CD4-positive, CD25-positive, alpha-beta regulatory T cell (primary cell): ENCODE data around the gene RDH11. TPM values are rescaled to one million over a fixed set of nuclear protein-coding genes. Genes with fewer than 3 reads are reported as not detected.
A peak's percentile ranks its signal among the peaks of the same experiment; 100 is the strongest.

ENCODE experiments used
- ATAC-seq, 2 donors: fragments of 150-1000 bp; cut with Tn5 transposase; one replicate each; pipeline ENCODE4 v1.10.0; 2021; ENCODE audit warnings: low read depth in 2 of 2, moderate number of reproducible peaks in 2 of 2, moderate library complexity in 1 of 2
- DNase-seq, 3 donors: peaks; one replicate each; pipeline versions ENCODE4 v3.0.0 to v3.0.0-alpha.2; 2012 to 2022; ENCODE audit warnings: mixed read lengths in 1 of 3
- H3K27ac ChIP-seq: one replicate; pipeline ENCODE4 v1.7.0; 2013; ENCODE audit warnings: mild to moderate bottlenecking, low read length; ENCODE audit not compliant: insufficient read depth, poor library complexity, severe bottlenecking
- H3K27me3 ChIP-seq: one replicate; pipeline ENCODE4 v1.7.0; 2013; ENCODE audit warnings: low read length; ENCODE audit not compliant: control insufficient read depth, insufficient read depth
- H3K36me3 ChIP-seq: one replicate; pipeline ENCODE4 v1.7.0; 2013; ENCODE audit warnings: mild to moderate bottlenecking, low read length, moderate library complexity; ENCODE audit not compliant: control insufficient read depth, insufficient read depth
- H3K4me1 ChIP-seq: 2 replicates; pipeline ENCODE4 v1.7.0; 2013; ENCODE audit warnings: mild to moderate bottlenecking, low read length; ENCODE audit not compliant: insufficient read depth, control insufficient read depth, poor library complexity, severe bottlenecking
- H3K4me3 ChIP-seq: one replicate; pipeline ENCODE4 v1.7.0; 2013; ENCODE audit warnings: low read depth, mild to moderate bottlenecking, low read length, moderate library complexity
- H3K9me3 ChIP-seq, 2 experiments: 1 replicate in 1 of 2; 2 replicates in 1 of 2; pipeline ENCODE4 v1.7.0; 2013; ENCODE audit warnings: low read length in 2 of 2, mild to moderate bottlenecking in 1 of 2, moderate library complexity in 1 of 2; ENCODE audit not compliant: control insufficient read depth in 2 of 2
- H3K27ac Mint-ChIP-seq, 3 donors: one replicate each; pipeline ENCODE4 v1.8.0; 2020 to 2022; ENCODE audit warnings: mild to moderate bottlenecking in 3 of 3, mixed read lengths in 3 of 3, moderate library complexity in 2 of 3
- H3K27me3 Mint-ChIP-seq: one replicate; pipeline ENCODE4 v1.8.0; 2022; ENCODE audit warnings: mild to moderate bottlenecking, mixed read lengths
- H3K36me3 Mint-ChIP-seq: one replicate; pipeline ENCODE4 v1.8.0; 2020; ENCODE audit warnings: mixed read lengths
- H3K4me1 Mint-ChIP-seq, 4 donors: one replicate each; pipeline ENCODE4 v1.8.0; 2020 to 2022; ENCODE audit warnings: mixed read lengths in 4 of 4, mild to moderate bottlenecking in 1 of 4
- H3K4me3 Mint-ChIP-seq, 4 donors: one replicate each; pipeline ENCODE4 v1.8.0; 2020 to 2022; ENCODE audit warnings: mild to moderate bottlenecking in 4 of 4, mixed read lengths in 4 of 4, moderate library complexity in 3 of 4
- H3K9me3 Mint-ChIP-seq, 7 donors: one replicate each; pipeline ENCODE4 v1.8.0; 2020 to 2022; ENCODE audit warnings: mixed read lengths in 7 of 7, mild to moderate bottlenecking in 3 of 7, moderate library complexity in 2 of 7
- polyA plus RNA-seq, 4 donors: library from polyadenylated mRNA; unstranded; fragments of 300-500 nt; fragmentation: Illumina TruSeq; gene quantifications; one replicate each; pipeline ENCODE4 v1.2.3, GENCODE V29; 2021
- total RNA-seq: library from RNA; stranded (reverse); gene quantifications from one replicate; pipeline ENCODE4 v1.2.3, GENCODE V29; 2022

The RDH11 gene, protein sequence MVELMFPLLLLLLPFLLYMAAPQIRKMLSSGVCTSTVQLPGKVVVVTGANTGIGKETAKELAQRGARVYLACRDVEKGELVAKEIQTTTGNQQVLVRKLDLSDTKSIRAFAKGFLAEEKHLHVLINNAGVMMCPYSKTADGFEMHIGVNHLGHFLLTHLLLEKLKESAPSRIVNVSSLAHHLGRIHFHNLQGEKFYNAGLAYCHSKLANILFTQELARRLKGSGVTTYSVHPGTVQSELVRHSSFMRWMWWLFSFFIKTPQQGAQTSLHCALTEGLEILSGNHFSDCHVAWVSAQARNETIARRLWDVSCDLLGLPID
- total RNA-seq (26.7 TPM), polyA plus RNA-seq (10 to 100 TPM; 66.7 to 84.1 (median 77.6) TPM)

DNA sequence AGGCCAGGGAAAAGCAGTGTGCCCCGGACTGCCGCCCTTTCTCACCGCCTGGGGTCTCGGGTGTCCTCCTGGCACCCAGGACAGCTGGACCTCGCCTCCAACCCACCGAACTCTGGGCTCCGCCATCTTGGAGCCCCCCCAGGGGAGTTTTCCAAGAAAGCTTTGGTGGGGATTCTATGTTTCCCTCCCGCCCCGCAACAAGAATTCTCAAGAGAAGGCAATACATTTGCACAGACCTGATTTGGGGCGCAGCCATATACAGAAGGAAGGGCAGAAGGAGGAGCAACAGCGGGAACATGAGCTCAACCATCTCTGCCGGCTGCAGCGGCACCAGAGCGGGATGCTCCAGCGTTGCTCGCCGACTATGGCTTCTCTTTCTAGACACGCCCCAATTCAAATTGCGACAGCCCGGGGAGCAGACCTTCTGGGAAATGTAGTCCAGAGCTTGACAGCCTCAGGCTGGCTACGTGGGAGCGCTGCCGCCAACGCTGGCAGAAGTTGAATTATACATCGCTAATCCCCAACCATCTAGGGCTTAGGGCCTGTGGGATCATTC is at the start of gene RDH11:
Gene RDH11 (minus strand): TSS at position 371 of the 556 bp plus-strand sequence. CDS start 61 bp downstream, at position 310.
- Mint-ChIP-seq H3K27ac (peak within 1 kb of the TSS; percentile 45 to 90 (median 81)), H3K36me3 (peaks cover 21% of the 10 kb centered on the region), H3K27me3 (peaks cover 6% of the 10 kb centered on the region), H3K4me3 (peak within 1 kb of the TSS; percentile 86 to 93 (median 92)), H3K4me1 (peaks cover 4 to 30% (median 26%) of the 10 kb centered on the region in 4 donors), H3K9me3 (no peaks in the 10 kb centered on the region)
- H3K27ac ChIP-seq: peak within 1 kb of the TSS; percentile 78
- H3K36me3 ChIP-seq: peaks cover 19% of the 10 kb centered on the region
- no peaks in the 10 kb centered on the region for H3K27me3 ChIP-seq
- DNase-seq (peak; percentile 77 to 92 (median 84)), ATAC-seq (peak; percentile 96 to 97)
- H3K9me3 ChIP-seq: no peaks in the 10 kb centered on the region
- H3K4me1 ChIP-seq: peaks cover 11% of the 10 kb centered on the region
- H3K4me3 ChIP-seq: peak within 1 kb of the TSS; percentile 96

DNA sequence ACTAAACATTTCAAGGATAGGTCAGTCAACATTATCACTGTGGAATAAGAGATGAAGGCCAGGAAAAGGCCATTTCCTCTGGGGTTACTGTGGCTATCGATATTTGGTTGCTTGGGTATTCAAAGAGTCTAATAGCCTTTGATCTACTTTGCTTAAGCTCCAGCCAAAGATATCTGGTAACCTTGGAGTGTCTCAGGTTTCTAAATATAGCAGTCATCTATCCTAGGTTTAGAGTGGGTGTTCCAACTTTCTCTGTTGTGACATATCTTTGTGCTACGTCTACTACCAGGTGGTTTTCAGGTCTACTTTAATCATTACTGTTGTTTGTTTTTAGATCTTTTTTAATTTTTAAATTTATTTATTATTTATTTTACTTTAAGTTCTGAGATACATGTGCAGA is 48.5 kb upstream of the RDH11 start:
- ATAC-seq (no peak), DNase-seq (no peak)
- H3K27me3 ChIP-seq: no peaks in the 10 kb centered on the region
- no peaks in the 10 kb centered on the region for H3K4me1 ChIP-seq
- no peak overlapping the region for H3K27ac Mint-ChIP-seq
- H3K27ac ChIP-seq: no peak overlapping the region
- no peak overlapping the region for H3K4me3 Mint-ChIP-seq
- peaks cover 13% of the 10 kb centered on the region for H3K36me3 ChIP-seq
- H3K9me3 ChIP-seq: no peaks in the 10 kb centered on the region
- no peaks in the 10 kb centered on the region for H3K9me3 Mint-ChIP-seq
- no peak overlapping the region for H3K4me3 ChIP-seq
- peaks cover 31% of the 10 kb centered on the region for H3K36me3 Mint-ChIP-seq
- H3K4me1 Mint-ChIP-seq: peaks cover 0 to 2% (median 0%) of the 10 kb centered on the region in 4 donors
- H3K27me3 Mint-ChIP-seq: no peaks in the 10 kb centered on the region

DNA sequence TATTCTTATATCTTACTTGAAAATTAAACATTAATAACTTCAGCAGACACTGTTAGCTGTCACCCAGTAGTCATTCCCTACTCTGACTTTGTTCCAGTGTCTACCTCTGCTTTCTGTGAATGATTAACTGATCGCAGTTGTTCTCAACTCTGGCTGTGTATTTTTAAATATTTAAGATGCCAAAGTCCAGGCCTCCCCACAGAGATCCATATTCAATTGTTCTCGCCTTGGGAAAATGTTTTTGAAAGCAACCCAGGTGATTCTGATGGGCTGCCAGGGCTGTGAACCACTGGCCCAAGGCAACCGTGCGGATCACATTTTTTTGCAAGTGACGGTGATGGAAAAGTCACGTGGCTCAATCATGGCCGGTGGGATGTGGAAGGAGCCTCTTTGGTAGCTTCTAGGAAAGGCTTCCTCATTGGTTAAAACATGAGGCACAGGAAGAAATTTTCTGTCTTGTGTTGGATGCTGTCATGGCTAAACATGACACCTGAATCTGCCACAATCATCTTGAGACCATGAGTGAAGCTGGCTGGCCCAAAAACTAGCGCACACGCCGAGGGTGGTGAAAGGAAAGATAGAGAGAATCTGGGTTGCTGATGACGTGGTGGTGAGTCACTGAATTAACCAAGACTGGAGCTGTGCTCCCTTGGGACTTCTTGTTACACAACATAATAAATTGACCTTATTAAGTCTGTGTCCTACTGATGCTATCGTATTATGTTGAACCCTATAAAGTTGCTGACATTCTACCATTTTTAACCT is 43.4 kb upstream of the RDH11 start:
- Histone ChIP-seq H3K4me3 (no peak overlapping the region), H3K27me3 (no peaks in the 10 kb centered on the region), H3K4me1 (no peaks in the 10 kb centered on the region), H3K36me3 (no peaks in the 10 kb centered on the region), H3K27ac (no peak overlapping the region), H3K9me3 (no peaks in the 10 kb centered on the region)
- Mint-ChIP-seq H3K27me3 (no peaks in the 10 kb centered on the region), H3K4me3 (no peak overlapping the region), H3K27ac (no peak overlapping the region), H3K36me3 (peaks cover 4% of the 10 kb centered on the region), H3K9me3 (no peaks in the 10 kb centered on the region), H3K4me1 (no peaks in the 10 kb centered on the region)
- DNase-seq (no peak), ATAC-seq (no peak)

DNA sequence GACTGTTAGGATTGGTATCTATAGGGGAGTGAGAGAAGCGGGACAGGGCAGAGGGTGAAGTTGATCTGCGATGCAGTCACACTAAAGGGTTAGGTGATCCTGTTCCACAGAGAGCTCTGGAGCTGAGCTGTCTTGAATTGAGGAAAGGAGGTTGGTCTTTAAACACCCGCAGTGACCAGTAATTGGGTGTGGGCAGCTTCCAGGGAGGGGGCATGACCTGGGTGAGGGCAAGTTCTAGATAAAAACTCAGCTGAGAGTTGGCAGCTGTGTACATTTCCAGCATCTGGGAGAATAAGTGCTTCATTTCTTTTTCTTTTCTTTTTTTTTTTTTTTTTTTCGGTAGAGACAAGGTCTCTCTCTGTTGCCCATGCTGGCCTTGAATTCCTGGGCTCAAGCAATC is 41.2 kb upstream of the RDH11 start:
- Histone ChIP-seq H3K4me3 (no peak overlapping the region), H3K4me1 (no peaks in the 10 kb centered on the region), H3K9me3 (no peaks in the 10 kb centered on the region), H3K36me3 (no peaks in the 10 kb centered on the region), H3K27me3 (no peaks in the 10 kb centered on the region), H3K27ac (no peak overlapping the region)
- no peak for ATAC-seq
- no peaks in the 10 kb centered on the region for H3K27me3 Mint-ChIP-seq
- no peak overlapping the region for H3K27ac Mint-ChIP-seq
- no peak overlapping the region for H3K4me3 Mint-ChIP-seq
- H3K36me3 Mint-ChIP-seq: no peaks in the 10 kb centered on the region
- no peaks in the 10 kb centered on the region for H3K4me1 Mint-ChIP-seq
- no peak for DNase-seq
- H3K9me3 Mint-ChIP-seq: no peaks in the 10 kb centered on the region

DNA sequence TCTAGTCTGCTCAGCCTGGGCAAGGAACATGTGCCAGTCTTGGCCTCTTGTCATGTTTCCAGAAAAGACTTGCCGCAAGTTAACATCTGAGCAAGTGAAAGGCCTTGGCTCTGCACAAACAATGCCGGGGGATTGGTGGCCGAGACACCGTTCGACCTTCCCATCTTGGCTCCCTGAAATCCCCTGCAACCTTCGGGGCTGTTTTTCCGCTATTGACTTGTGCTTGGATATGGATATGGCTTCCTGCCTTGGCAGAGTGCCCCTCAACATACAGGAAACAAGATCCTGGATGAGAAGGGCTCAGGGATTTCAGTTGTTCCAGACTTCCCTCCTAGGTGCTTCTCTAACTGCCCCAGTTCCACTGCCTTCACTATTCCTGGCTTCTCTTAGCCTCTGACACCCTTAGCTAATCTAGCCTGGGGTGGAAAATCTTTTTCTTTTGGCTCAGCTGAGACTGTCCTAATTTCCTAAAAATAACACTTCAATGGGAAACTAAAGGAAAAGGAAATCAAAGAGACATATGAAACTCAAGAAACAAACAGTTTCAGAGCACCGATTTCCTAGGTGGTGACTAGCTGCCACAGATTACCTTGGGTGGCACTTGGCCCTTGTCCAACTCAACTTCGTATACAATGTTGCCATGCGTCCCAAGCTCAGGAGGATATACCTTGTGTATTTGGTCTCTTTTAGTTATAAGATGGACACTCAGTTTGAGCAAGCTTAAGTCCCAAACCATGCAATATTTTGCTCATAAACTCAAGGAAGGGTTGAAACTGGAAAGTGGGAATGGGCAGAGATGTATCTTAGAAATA is 40.0 kb upstream of the RDH11 start:
- no peaks in the 10 kb centered on the region for H3K36me3 Mint-ChIP-seq
- no peaks in the 10 kb centered on the region for H3K36me3 ChIP-seq
- no peak overlapping the region for H3K4me3 ChIP-seq
- no peaks in the 10 kb centered on the region for H3K27me3 ChIP-seq
- H3K4me1 Mint-ChIP-seq: no peaks in the 10 kb centered on the region
- H3K9me3 Mint-ChIP-seq: no peaks in the 10 kb centered on the region
- H3K4me1 ChIP-seq: no peaks in the 10 kb centered on the region
- DNase-seq (no peak), ATAC-seq (no peak)
- H3K4me3 Mint-ChIP-seq: no peak overlapping the region
- H3K27ac Mint-ChIP-seq: no peak overlapping the region
- no peaks in the 10 kb centered on the region for H3K27me3 Mint-ChIP-seq
- no peaks in the 10 kb centered on the region for H3K9me3 ChIP-seq
- no peak overlapping the region for H3K27ac ChIP-seq

DNA sequence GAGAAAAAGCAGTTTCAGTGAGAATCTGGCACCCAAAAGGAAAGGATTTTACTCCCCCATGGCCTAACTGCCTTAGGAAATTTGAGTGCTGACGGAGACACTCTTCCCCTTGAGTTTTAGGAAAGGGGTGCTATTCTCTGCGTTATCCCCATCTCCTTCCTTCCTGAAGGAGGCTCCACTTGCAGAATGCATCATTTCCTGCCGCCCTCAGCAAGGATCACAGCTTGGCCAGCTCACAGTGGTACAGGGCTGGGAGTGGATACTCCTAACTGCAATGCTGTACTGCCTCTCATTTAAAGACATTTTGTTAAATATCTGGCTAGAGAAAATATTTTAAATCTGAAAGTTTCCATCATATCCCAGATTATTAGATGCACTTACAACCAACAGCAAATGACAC is 39.1 kb upstream of the RDH11 start:
- no peaks in the 10 kb centered on the region for H3K9me3 Mint-ChIP-seq
- Histone ChIP-seq H3K4me3 (no peak overlapping the region), H3K36me3 (no peaks in the 10 kb centered on the region), H3K9me3 (no peaks in the 10 kb centered on the region), H3K27me3 (no peaks in the 10 kb centered on the region), H3K4me1 (no peaks in the 10 kb centered on the region), H3K27ac (no peak overlapping the region)
- no peaks in the 10 kb centered on the region for H3K4me1 Mint-ChIP-seq
- H3K27ac Mint-ChIP-seq: no peak overlapping the region
- no peaks in the 10 kb centered on the region for H3K36me3 Mint-ChIP-seq
- no peaks in the 10 kb centered on the region for H3K27me3 Mint-ChIP-seq
- no peak overlapping the region for H3K4me3 Mint-ChIP-seq
- no peak for ATAC-seq
- no peak for DNase-seq

DNA sequence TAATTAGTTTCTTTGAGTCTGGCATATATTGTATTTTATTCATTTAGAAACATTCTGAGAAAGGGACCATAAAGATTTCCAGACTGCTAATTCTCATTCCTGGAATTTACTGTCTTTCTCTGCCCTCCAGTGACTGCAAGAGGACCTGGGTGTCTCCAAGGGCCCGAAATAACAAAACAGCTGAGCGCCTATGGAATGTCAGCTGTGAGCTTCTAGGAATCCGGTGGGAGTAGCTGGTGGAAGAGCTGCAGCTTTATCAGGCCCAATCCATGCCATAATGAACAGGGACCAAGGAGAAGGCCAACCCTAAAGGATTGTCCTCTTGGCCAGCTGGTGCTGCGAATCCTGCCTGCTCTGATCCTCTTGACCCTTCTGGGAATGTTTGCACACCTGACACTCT is 38.1 kb upstream of the RDH11 start:
- Histone ChIP-seq H3K36me3 (no peaks in the 10 kb centered on the region), H3K27ac (no peak overlapping the region), H3K4me3 (no peak overlapping the region), H3K27me3 (no peaks in the 10 kb centered on the region), H3K4me1 (no peaks in the 10 kb centered on the region), H3K9me3 (no peaks in the 10 kb centered on the region)
- H3K9me3 Mint-ChIP-seq: no peaks in the 10 kb centered on the region
- H3K27ac Mint-ChIP-seq: no peak overlapping the region
- DNase-seq: no peak
- no peaks in the 10 kb centered on the region for H3K27me3 Mint-ChIP-seq
- H3K4me3 Mint-ChIP-seq: no peak overlapping the region
- H3K4me1 Mint-ChIP-seq: no peaks in the 10 kb centered on the region
- no peaks in the 10 kb centered on the region for H3K36me3 Mint-ChIP-seq
- ATAC-seq: no peak
